Measurements from ENCODE around the gene TOM1. TPM values are rescaled to one million over a fixed set of nuclear protein-coding genes. Genes with fewer than 3 reads are reported as not detected.

Gene TOM1
- total RNA-seq, 1 donor from 2014 or later, result 38.2 TPM

DNA sequence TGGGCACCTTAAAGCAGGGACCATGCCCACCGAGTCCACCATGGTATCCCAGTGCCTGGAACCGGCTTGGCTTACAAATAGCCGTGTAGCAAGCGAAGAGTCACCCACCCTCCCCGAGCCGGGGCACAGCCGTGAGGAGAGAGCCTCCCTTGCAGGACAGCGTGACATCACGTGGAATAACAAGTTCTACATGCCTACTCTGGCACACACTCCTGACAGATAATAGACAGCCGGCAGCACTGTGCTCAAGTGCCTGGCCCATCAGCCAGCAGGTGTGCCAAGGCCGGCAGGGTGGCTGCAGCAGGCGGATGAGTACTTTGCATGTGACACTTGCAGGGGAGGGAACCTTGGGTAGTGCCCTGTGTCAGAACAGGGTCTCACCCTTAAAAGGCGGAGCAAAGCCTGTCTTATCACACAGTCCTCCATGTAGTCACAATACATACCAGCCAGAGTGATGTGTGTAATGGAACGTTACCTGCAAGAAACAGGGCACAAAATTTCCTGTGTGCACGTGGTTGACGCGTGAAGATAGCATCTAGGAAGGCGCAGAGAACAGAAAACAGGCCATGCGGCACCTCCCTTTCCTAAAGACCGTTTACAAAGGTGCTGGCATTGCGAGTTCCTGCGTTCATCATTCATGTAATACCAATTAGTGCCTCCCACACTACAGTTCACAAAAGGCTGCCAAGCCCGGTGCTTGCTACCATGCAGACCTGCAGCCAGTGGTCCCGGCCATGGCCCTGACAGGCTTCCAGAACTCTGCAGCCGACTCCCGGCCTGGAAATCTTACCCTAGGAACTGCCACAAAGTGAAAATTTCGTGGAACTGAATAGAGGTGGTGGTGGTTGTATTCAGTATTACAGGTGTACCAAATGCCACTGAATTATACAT lies 16.4 kb downstream of the TOM1 start:
- peaks cover 23% of the 10 kb centered on the region for H3K4me1 Mint-ChIP-seq (ENCODE audit: low read depth)
- H3K36me3 Mint-ChIP-seq (ENCODE audit: insufficient read depth), result no peaks in the 10 kb centered on the region
- no peak overlapping the region for H3K27ac Mint-ChIP-seq
- no peaks in the 10 kb centered on the region for H3K9me3 Mint-ChIP-seq (ENCODE audit: low read depth)
- no peaks in the 10 kb centered on the region for H3K27me3 Mint-ChIP-seq
- no peak overlapping the region for H3K4me3 Mint-ChIP-seq (ENCODE audit: low read depth)
- DNase-seq (ENCODE audit: low spot score, unreplicated experiment), result no peak
- TF ChIP-seq, protein P1, sequence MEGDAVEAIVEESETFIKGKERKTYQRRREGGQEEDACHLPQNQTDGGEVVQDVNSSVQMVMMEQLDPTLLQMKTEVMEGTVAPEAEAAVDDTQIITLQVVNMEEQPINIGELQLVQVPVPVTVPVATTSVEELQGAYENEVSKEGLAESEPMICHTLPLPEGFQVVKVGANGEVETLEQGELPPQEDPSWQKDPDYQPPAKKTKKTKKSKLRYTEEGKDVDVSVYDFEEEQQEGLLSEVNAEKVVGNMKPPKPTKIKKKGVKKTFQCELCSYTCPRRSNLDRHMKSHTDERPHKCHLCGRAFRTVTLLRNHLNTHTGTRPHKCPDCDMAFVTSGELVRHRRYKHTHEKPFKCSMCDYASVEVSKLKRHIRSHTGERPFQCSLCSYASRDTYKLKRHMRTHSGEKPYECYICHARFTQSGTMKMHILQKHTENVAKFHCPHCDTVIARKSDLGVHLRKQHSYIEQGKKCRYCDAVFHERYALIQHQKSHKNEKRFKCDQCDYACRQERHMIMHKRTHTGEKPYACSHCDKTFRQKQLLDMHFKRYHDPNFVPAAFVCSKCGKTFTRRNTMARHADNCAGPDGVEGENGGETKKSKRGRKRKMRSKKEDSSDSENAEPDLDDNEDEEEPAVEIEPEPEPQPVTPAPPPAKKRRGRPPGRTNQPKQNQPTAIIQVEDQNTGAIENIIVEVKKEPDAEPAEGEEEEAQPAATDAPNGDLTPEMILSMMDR (IDR thresholded peaks at IDR 0.05; ENCODE audit: unreplicated experiment), result no peak

DNA sequence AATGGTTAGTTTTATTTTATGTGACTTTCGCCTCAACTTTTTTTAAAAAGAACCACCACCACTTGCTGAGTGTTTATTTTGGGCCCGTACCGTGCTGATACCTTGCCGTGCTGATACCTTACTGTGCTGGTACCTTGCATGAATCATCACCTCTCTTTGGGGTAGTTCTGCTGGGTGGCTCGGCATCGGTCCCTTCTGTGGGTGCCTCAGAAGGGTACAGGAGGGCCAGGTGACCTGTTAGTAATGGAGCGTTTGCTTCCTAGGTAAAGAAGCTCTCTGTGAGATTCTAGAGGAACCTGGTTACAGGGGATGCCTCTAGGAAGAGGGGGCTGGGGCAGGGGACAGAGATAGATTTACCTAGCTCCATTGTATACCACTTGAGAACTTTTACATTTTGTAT lies 17.1 kb downstream of the TOM1 start:
- H3K36me3 Mint-ChIP-seq (ENCODE audit: insufficient read depth), result peaks cover 2% of the 10 kb centered on the region
- H3K27me3 Mint-ChIP-seq, result no peaks in the 10 kb centered on the region
- no peak for DNase-seq (ENCODE audit: low spot score, unreplicated experiment)
- H3K4me1 Mint-ChIP-seq (ENCODE audit: low read depth), result peaks cover 17% of the 10 kb centered on the region
- no peak overlapping the region for H3K4me3 Mint-ChIP-seq (ENCODE audit: low read depth)
- no peaks in the 10 kb centered on the region for H3K9me3 Mint-ChIP-seq (ENCODE audit: low read depth)
- H3K27ac Mint-ChIP-seq, result no peak overlapping the region
- TF ChIP-seq, protein P1 (IDR thresholded peaks at IDR 0.05; ENCODE audit: unreplicated experiment), result no peak

DNA sequence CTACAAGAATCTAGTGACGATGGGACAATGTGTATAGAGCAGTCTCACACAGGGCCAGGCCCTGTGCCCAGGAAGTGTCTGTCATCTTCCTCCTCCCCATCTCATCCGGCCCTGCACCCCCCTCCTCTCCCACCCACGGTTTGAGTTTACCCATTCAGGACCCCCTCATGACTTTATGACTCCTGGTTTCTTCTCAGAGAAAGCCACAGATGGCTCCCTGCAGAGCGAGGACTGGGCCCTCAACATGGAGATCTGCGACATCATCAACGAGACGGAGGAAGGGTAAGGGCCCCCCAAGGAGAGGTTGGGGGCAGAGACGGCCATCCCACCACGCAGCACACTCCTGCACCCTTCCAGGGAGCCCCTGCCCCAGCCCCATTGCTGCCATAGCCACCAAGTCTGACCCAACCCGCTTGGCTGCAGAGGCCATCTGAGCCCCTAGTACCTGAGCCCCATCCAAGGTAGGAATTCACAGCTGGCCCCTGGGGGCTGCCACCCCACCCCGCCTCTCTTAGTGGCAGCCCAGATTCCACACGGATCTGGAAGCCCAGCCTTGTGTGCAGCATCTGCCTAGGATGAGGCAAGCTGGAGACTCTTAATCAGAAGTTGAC lies 18.1 kb downstream of the TOM1 start:
- Mint-ChIP-seq H3K4me1 (ENCODE audit: low read depth) (peaks cover 10% of the 10 kb centered on the region), H3K4me3 (ENCODE audit: low read depth) (no peak overlapping the region), H3K36me3 (ENCODE audit: insufficient read depth) (peaks cover 3% of the 10 kb centered on the region), H3K27ac (no peak overlapping the region), H3K27me3 (no peaks in the 10 kb centered on the region), H3K9me3 (ENCODE audit: low read depth) (no peaks in the 10 kb centered on the region)
- DNase-seq (ENCODE audit: low spot score, unreplicated experiment), result no peak
- TF ChIP-seq, protein P1 (IDR thresholded peaks at IDR 0.05; ENCODE audit: unreplicated experiment), result no peak

DNA sequence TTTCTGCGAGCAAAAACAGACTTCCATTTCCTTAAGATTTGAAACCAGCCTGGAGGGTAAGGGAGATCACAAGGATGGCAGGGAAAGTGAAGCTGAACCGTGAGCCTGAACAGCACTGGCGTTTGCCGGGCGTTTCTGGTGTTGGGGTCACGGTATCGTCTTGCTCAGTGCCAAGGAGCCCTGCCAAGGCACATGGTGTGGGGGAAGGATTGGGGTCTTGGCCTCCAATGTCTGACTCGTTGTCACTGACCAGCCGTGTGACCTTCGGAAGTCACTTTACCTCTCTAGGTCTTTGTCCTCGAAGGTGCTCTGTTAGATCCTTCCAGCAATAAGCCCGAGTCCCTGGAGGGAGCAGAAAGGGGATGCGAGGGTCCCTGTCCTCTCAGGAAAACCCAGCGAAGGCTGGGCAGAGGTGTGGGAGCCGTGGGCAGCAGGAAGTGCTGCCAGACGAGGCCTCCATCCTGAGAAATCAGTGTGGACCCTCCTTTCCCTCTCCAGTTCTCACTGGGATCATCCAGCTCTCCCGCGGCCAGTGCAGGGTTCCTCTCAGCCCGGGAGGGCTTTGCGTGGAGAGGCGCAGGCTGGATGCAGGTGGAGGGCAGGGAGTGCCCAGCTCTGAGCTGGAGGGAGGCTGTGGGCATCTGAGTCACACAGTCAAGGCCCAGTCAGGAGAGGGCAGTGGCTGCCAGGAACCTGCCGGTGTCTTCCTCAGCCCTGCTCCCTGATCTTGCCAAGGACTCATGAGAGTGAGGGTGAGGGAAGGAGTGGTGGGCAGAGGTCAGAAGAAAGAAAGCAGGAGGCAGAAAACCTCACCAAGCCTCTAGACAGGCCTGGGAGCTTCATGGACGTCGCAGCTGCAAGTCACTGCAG lies 18.9 kb downstream of the TOM1 start:
- Mint-ChIP-seq H3K36me3 (ENCODE audit: insufficient read depth) (peaks cover 5% of the 10 kb centered on the region), H3K27me3 (no peaks in the 10 kb centered on the region), H3K27ac (no peak overlapping the region), H3K9me3 (ENCODE audit: low read depth) (no peaks in the 10 kb centered on the region), H3K4me1 (ENCODE audit: low read depth) (peaks cover 4% of the 10 kb centered on the region), H3K4me3 (ENCODE audit: low read depth) (no peak overlapping the region)
- TF ChIP-seq, protein P1 (IDR thresholded peaks at IDR 0.05; ENCODE audit: unreplicated experiment), result no peak
- no peak for DNase-seq (ENCODE audit: low spot score, unreplicated experiment)

Measured in progenitor cell of endocrine pancreas (in vitro differentiated cells).